IMR-90 (cell line): ENCODE data around the gene ADAMTS17.

Experiments used
- CEBPB ChIP-seq: IDR thresholded peaks from 2 replicates; pipeline ENCODE4 v1.6.1; 2012; ENCODE audit warnings: low read depth, low read length, improper control_type of control experiment
- CHD1 ChIP-seq: IDR thresholded peaks from 2 replicates; pipeline ENCODE4 v1.6.1; 2012; ENCODE audit warnings: low read depth, low read length, improper control_type of control experiment
- MAFK ChIP-seq: IDR thresholded peaks from 2 replicates; pipeline ENCODE4 v1.6.1; 2012; ENCODE audit warnings: low read depth, low read length, improper control_type of control experiment
- MAZ ChIP-seq: IDR thresholded peaks from 2 replicates; pipeline ENCODE4 v1.6.1; 2012; ENCODE audit warnings: low read depth, mild to moderate bottlenecking, low read length, improper control_type of control experiment, moderate library complexity, borderline replicate concordance
- NFE2L2 ChIP-seq: fragments of 150-350 bp; IDR thresholded peaks from 2 replicates; pipeline ENCODE4 v1.6.1; 2016; ENCODE audit warnings: low read depth, mild to moderate bottlenecking, low read length
- POLR2A ChIP-seq: IDR thresholded peaks from 2 replicates; pipeline ENCODE4 v1.6.1; 2012; ENCODE audit warnings: mild to moderate bottlenecking, low read depth, low read length
- RAD21 ChIP-seq: IDR thresholded peaks from 2 replicates; pipeline ENCODE4 v1.6.1; 2012; ENCODE audit warnings: low read length, improper control_type of control experiment
- SMC3 ChIP-seq: fragments of 150-350 bp; IDR thresholded peaks from 2 replicates; pipeline ENCODE4 v1.6.1; 2016; ENCODE audit warnings: low read depth, mild to moderate bottlenecking, antibody characterized with exemption, low read length, moderate library complexity
- TF ChIP-seq, protein P1 (sequence below): conservative IDR thresholded peaks from 2 replicates; pipeline ENCODE4 v1.5.1; 2012; ENCODE audit warnings: mild to moderate bottlenecking, low read depth, low read length, improper control_type of control experiment
- TF ChIP-seq, protein P2 (sequence below): fragments of 150-350 bp; IDR thresholded peaks from 2 replicates; pipeline ENCODE4 v1.6.1; 2016; ENCODE audit warnings: low read depth, mild to moderate bottlenecking, low read length, moderate library complexity, borderline replicate concordance
- TF ChIP-seq, protein P3 (sequence below): fragments of 150-350 bp; IDR thresholded peaks from 2 replicates; pipeline ENCODE4 v1.6.1; 2017; ENCODE audit warnings: mild to moderate bottlenecking, antibody characterized with exemption, low read length, low read depth

DNA sequence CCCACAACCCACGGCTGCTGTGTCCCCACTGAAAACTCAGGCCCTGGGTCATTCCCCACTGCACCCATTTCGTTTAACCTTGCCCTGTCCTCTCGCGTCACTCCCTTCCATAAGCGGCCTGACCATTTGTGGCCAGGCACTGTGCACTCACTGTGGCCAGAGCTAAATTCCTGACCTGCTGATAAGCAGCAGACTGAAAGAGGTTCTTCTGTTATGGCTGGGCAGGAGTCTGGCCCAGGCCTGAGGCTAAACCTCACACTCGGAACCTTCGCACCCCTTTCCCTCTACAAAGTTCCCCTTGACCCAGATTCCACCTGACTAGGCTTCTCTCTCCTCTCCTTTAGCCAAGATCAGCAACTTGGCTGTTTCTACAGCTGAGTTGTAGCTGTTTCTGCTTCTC, 62.3 kb downstream of the ADAMTS17 start:
- TF ChIP-seq MAFK (no peak), POLR2A (no peak), MAZ (no peak), SMC3 (no peak), NFE2L2 (no peak), CEBPB (no peak), RAD21 (no peak), CHD1 (no peak)
- TF ChIP-seq, protein P1, sequence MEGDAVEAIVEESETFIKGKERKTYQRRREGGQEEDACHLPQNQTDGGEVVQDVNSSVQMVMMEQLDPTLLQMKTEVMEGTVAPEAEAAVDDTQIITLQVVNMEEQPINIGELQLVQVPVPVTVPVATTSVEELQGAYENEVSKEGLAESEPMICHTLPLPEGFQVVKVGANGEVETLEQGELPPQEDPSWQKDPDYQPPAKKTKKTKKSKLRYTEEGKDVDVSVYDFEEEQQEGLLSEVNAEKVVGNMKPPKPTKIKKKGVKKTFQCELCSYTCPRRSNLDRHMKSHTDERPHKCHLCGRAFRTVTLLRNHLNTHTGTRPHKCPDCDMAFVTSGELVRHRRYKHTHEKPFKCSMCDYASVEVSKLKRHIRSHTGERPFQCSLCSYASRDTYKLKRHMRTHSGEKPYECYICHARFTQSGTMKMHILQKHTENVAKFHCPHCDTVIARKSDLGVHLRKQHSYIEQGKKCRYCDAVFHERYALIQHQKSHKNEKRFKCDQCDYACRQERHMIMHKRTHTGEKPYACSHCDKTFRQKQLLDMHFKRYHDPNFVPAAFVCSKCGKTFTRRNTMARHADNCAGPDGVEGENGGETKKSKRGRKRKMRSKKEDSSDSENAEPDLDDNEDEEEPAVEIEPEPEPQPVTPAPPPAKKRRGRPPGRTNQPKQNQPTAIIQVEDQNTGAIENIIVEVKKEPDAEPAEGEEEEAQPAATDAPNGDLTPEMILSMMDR: no peak
- TF ChIP-seq, protein P2, sequence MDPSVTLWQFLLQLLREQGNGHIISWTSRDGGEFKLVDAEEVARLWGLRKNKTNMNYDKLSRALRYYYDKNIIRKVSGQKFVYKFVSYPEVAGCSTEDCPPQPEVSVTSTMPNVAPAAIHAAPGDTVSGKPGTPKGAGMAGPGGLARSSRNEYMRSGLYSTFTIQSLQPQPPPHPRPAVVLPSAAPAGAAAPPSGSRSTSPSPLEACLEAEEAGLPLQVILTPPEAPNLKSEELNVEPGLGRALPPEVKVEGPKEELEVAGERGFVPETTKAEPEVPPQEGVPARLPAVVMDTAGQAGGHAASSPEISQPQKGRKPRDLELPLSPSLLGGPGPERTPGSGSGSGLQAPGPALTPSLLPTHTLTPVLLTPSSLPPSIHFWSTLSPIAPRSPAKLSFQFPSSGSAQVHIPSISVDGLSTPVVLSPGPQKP: no peak
- TF ChIP-seq, protein P3, sequence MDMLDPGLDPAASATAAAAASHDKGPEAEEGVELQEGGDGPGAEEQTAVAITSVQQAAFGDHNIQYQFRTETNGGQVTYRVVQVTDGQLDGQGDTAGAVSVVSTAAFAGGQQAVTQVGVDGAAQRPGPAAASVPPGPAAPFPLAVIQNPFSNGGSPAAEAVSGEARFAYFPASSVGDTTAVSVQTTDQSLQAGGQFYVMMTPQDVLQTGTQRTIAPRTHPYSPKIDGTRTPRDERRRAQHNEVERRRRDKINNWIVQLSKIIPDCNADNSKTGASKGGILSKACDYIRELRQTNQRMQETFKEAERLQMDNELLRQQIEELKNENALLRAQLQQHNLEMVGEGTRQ: no peak
